22Rv1 (cell line): Measurements from ENCODE around the gene NKPD1.

Experiments
- CTCF ChIP-seq: fragments of 450-650 bp; IDR thresholded peaks from 2 replicates; pipeline ENCODE4 v1.5.1; 2017; ENCODE audit warnings: mild to moderate bottlenecking
- ZFX ChIP-seq: fragments of 450-650 bp; IDR thresholded peaks from 2 replicates; pipeline ENCODE4 v1.6.1; 2017; ENCODE audit warnings: antibody characterized with exemption, borderline replicate concordance

GRCh38 chr19:45144431-45145269, 16.1 kb downstream of the NKPD1 start:
- TF ChIP-seq CTCF (no peak), ZFX (no peak)
